ENCODE results near the gene CAV1. TPM values are rescaled to one million over a fixed set of nuclear protein-coding genes. Genes with fewer than 3 reads are reported as not detected.

The CAV1 gene
- total and polyA plus RNA-seq, 2 of the 4 experiments (the other 2 are of a cell fraction) = 1,592 to 1,808 TPM

DNA sequence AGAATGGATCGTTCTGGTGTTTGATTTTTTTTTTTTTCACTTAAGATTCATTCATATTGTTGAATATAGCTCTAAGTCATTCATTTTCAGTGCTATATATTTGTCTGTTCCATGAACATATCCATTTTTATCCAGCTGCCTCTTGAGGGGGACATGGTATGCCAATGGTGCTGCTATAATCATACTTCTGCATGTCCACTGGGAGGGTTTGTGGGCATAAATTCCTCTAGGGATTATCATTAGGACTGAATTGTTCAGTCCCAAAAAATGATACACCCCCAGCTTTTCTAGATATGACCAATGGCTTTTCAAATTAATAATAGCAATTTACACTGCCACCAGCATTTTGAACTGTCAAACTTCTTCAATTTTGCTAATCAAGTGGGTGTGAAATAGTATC lies 41.1 kb downstream of the CAV1 start:
- H2BK120ac ChIP-seq (ENCODE audit: low read depth, low read length) = peak overlapping the region; percentile 75; the same call in 1 of the 2 replicates
- H4K20me1 ChIP-seq (ENCODE audit: insufficient read depth, low read length) = no peaks in the 10 kb centered on the region
- no CpG with 5 or more reads among the region's 1 CpG for WGBS, 2 experiments (ENCODE audit: extremely low coverage in 2 of 2, insufficient read length in 1 of 2)
- DNase-seq = no peak
- ChIA-PET CTCF (no interaction called here), POLR2A (ENCODE audit: unreplicated experiment) (interaction anchor here (0.7 kb wide), 1 partner anchor 1759 kb away, joined by 7 read pairs; no protein-coding TSS in a partner anchor)
- H3K36me3 ChIP-seq (ENCODE audit: control insufficient read depth, insufficient read depth, low read length) = no peaks in the 10 kb centered on the region; the same call in 1 of the 2 replicates
- no peak overlapping the region for H2AK5ac ChIP-seq (ENCODE audit: low read depth, low read length)
- H3K27ac ChIP-seq (ENCODE audit: insufficient read depth, low read length) = no peak overlapping the region
- no peaks in the 10 kb centered on the region for H3K9me3 ChIP-seq (ENCODE audit: control insufficient read depth, insufficient read depth, low read length)
- H3K18ac ChIP-seq (ENCODE audit: low read depth, low read length) = no peak overlapping the region
- no peak overlapping the region for H3K14ac ChIP-seq (replicated peaks; ENCODE audit: low read depth, low read length)
- no peak overlapping the region for H2AFZ ChIP-seq (replicated peaks; ENCODE audit: low read length, poor library complexity)
- H3K79me1 ChIP-seq (ENCODE audit: low read depth in 1 of 2, low read length in 2 of 2) = peaks cover 0 to 6% of the 10 kb centered on the region in 2 experiments; a peak in 2 of 4 replicates
- intact Hi-C loops (cut with micrococcal nuclease) = no loop called here
- H3K9me1 ChIP-seq (ENCODE audit: insufficient read depth, low read length) = peaks cover 8% of the 10 kb centered on the region
- no peak for ATAC-seq (ENCODE audit: low read depth)
- H4K5ac ChIP-seq (ENCODE audit: low read depth, low read length) = no peak overlapping the region
- no peaks in the 10 kb centered on the region for H3K27me3 ChIP-seq (ENCODE audit: control insufficient read depth, insufficient read depth, low read length)
- no TSS peak for BruUV-seq (replicated peaks)
- peak overlapping the region; percentile 54 for H2BK5ac ChIP-seq (ENCODE audit: low read depth, low read length, poor library complexity, severe bottlenecking)
- no peak overlapping the region for H3K56ac ChIP-seq (ENCODE audit: extremely low read depth, insufficient read depth, low read length)
- no peak overlapping the region for H2AK9ac ChIP-seq (replicated peaks; ENCODE audit: low read depth, low read length, poor library complexity)
- H4K91ac ChIP-seq (ENCODE audit: insufficient read depth, low read depth, low read length) = no peak overlapping the region
- no peak overlapping the region for H2BK15ac ChIP-seq (ENCODE audit: low read depth, low read length)
- H2BK20ac ChIP-seq (ENCODE audit: low read depth, low read length) = no peak overlapping the region
- no peak overlapping the region for H3K23ac ChIP-seq (ENCODE audit: low read depth, low read length)
- no peak overlapping the region for H3K9ac ChIP-seq (ENCODE audit: low read depth, low read length)
- dilution Hi-C loops (cut with HindIII; ENCODE audit: low sequenced_read_pairs, unreplicated experiment) = no loop called here
- no peak overlapping the region for H4K8ac ChIP-seq (ENCODE audit: low read depth in 2 of 2, low read length in 2 of 2)
- no peak overlapping the region for H3K4ac ChIP-seq (ENCODE audit: low read depth, low read length)
- H3K4me2 ChIP-seq (ENCODE audit: low read depth, low read length) = no peak overlapping the region
- peaks cover 11% of the 10 kb centered on the region for H3K4me1 ChIP-seq (ENCODE audit: control insufficient read depth, insufficient read depth, low read length)
- no peak for TF ChIP-seq CTCF (conservative IDR thresholded peaks at IDR 0.05; ENCODE audit: low read depth, low read length)
- no peak overlapping the region for H3K4me3 ChIP-seq (ENCODE audit: insufficient read depth, low read depth, low read length)
- in situ Hi-C loops (cut with MboI; ENCODE audit: low sequenced_read_pairs) = no loop called here
